SKM-1 treated with dmso at 0.1 percent for 144 hours (cell line): Measurements from ENCODE around the gene BCL6.

Experiments used
- DNase-seq: peaks from one replicate; lab custom pipeline; 2025; ENCODE audit not compliant: unreplicated experiment; lab: John Stamatoyannopoulos, UW

Gene BCL6

GRCh38 chr3:187678726-187679268 lies 66.5 kb downstream of the BCL6 start:
- DNase-seq, result peak; percentile 37

GRCh38 chr3:187677604-187678003 lies 67.7 kb downstream of the BCL6 start:
- no peak for DNase-seq

- no peak for DNase-seq
Measured at GRCh38 chr3:187673012-187673411, 72.3 kb downstream of the BCL6 start.
